ENCODE data around the gene ITPK1.

Gene ITPK1

DNA sequence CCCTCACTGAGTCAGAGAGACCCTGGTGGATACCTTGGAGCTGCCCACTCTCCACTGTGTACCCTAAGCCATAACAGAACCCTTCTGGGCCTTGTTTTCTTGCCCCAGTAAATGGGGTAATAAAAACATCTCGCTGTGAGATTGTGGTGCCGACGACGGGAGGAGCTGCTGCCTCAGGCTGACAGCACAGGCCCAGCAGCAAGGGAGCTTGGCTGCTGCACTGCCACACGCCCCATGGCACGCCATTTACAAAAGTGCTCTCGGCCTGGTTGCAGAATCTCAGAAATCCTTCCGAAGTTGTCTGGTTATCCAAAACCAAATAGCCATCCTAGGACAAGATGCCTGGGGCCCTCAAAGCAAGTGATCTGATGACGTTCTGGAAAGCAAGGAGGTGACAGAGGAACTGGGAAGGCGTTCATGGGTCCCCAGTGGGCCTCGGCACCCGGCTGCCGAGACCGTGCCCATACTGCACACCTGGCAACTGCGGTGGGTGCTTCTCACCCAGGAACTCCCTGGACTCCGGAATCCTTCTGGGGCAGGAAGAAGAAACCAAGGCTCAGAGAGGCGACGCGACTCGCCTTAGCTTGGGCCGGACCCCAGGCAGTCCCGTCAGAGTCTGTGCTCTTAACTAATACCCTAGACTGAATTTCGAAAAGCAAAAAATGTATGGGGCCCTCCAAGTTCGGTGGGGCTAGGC lies 166.1 kb downstream of the ITPK1 start:
- Histone ChIP-seq H3K4me3 (ENCODE audit: low read length) (no peak overlapping the region), H4K20me1 (ENCODE audit: insufficient read depth, low read length) (no peaks in the 10 kb centered on the region), H3K79me2 (ENCODE audit: low read length) (no peaks in the 10 kb centered on the region), H3K4me2 (ENCODE audit: low read length) (no peak overlapping the region), H2AFZ (ENCODE audit: low read depth, low read length) (no peak overlapping the region), H3K4me1 (ENCODE audit: low read length) (peaks cover 6% of the 10 kb centered on the region; the same call in 1 of the 2 replicates), H3K9me3 (ENCODE audit: insufficient read depth, low read length) (no peaks in the 10 kb centered on the region), H3K27ac (ENCODE audit: low read length) (no peak overlapping the region), H3K36me3 (replicated peaks; ENCODE audit: low read depth, low read length) (no peaks in the 10 kb centered on the region), H3K27me3 (ENCODE audit: low read depth, low read length) (no peaks in the 10 kb centered on the region), H3K9ac (ENCODE audit: low read length) (no peak overlapping the region)
- TF ChIP-seq EZH2phosphoT487 (IDR thresholded peaks at IDR 0.05; ENCODE audit: low read depth): no peak
- TF ChIP-seq, protein P1, sequence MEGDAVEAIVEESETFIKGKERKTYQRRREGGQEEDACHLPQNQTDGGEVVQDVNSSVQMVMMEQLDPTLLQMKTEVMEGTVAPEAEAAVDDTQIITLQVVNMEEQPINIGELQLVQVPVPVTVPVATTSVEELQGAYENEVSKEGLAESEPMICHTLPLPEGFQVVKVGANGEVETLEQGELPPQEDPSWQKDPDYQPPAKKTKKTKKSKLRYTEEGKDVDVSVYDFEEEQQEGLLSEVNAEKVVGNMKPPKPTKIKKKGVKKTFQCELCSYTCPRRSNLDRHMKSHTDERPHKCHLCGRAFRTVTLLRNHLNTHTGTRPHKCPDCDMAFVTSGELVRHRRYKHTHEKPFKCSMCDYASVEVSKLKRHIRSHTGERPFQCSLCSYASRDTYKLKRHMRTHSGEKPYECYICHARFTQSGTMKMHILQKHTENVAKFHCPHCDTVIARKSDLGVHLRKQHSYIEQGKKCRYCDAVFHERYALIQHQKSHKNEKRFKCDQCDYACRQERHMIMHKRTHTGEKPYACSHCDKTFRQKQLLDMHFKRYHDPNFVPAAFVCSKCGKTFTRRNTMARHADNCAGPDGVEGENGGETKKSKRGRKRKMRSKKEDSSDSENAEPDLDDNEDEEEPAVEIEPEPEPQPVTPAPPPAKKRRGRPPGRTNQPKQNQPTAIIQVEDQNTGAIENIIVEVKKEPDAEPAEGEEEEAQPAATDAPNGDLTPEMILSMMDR (IDR thresholded peaks at IDR 0.05; ENCODE audit: low read depth, low read length): no peak

DNA sequence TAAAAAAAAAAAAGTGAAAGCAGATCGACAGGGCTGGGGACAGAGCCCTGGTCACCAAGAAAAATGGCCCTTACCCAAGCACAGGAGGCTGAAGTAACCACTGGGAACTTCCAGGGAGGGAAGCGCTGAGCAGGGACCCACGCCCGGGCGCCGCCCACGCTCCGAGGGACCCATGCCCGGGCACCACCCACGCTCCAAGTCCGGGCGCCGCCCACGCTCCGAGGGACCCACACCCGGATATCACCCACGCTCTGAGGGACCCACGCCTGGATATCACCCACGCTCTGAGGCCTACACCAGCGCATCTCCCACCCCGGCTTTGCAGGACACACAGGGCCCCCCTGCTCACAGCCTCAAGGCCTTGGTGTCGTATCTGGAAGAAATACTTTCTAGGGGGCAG lies 167.1 kb downstream of the ITPK1 start:
- Histone ChIP-seq H3K27ac (ENCODE audit: low read length) (no peak overlapping the region), H3K4me1 (ENCODE audit: low read length) (peaks cover 6% of the 10 kb centered on the region; the same call in 1 of the 2 replicates), H3K9me3 (ENCODE audit: insufficient read depth, low read length) (no peaks in the 10 kb centered on the region), H3K79me2 (ENCODE audit: low read length) (no peaks in the 10 kb centered on the region), H2AFZ (ENCODE audit: low read depth, low read length) (no peak overlapping the region), H3K36me3 (replicated peaks; ENCODE audit: low read depth, low read length) (no peaks in the 10 kb centered on the region), H3K27me3 (ENCODE audit: low read depth, low read length) (no peaks in the 10 kb centered on the region), H3K9ac (ENCODE audit: low read length) (no peak overlapping the region), H4K20me1 (ENCODE audit: insufficient read depth, low read length) (no peaks in the 10 kb centered on the region), H3K4me3 (ENCODE audit: low read length) (no peak overlapping the region), H3K4me2 (ENCODE audit: low read length) (no peak overlapping the region)
- TF ChIP-seq, protein P1 (IDR thresholded peaks at IDR 0.05; ENCODE audit: low read depth, low read length): no peak
- TF ChIP-seq EZH2phosphoT487 (IDR thresholded peaks at IDR 0.05; ENCODE audit: low read depth): no peak

DNA sequence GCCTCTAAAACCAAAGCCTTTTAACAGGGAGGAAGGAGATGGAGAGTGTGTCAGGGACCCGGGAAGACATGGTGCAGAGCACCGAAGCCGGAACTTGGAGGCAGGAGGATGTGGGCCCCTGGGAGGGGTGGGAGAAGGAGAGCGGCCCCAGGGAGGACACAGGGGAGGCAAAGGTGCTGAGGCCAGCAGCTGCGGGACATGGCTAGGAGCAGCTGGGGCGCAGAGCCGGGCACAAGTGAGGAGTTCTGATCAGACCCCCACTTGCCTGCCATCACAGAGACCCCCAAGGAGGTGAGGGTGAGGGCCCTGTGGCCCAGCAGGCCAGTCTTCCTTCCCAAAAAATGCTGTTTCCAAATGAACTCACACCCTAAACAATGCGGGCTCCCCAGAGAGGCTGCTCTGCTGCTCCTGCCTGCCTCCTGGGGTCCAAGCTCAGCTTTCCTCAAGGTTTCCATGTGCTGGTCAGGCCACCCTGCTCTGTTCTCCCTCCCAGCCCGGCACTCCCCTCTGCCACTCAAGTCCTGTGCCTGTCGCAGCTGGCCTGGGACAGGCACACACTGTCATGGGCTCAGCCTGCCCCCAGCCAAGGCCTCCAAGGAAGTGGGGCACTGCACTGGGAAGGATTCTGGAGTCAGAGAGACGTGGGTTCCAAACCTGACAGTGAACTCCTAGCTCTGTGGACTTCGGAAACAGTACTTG lies 168.7 kb downstream of the ITPK1 start:
- H3K27ac ChIP-seq (ENCODE audit: low read length): no peak overlapping the region

More for the DNA sequence above, 168.7 kb downstream of the ITPK1 start:
- H3K9ac ChIP-seq (ENCODE audit: low read length): no peak overlapping the region
- no peak overlapping the region for H2AFZ ChIP-seq (ENCODE audit: low read depth, low read length)
- H3K4me2 ChIP-seq (ENCODE audit: low read length): no peak overlapping the region
- no peak overlapping the region for H3K4me3 ChIP-seq (ENCODE audit: low read length)
- H3K27me3 ChIP-seq (ENCODE audit: low read depth, low read length): no peaks in the 10 kb centered on the region
- TF ChIP-seq, protein P1 (IDR thresholded peaks at IDR 0.05; ENCODE audit: low read depth, low read length): no peak
- no peak for TF ChIP-seq EZH2phosphoT487 (IDR thresholded peaks at IDR 0.05; ENCODE audit: low read depth)
- peaks cover 3% of the 10 kb centered on the region; the same call in 1 of the 2 replicates for H3K4me1 ChIP-seq (ENCODE audit: low read length)
- H3K36me3 ChIP-seq (replicated peaks; ENCODE audit: low read depth, low read length): no peaks in the 10 kb centered on the region
- no peaks in the 10 kb centered on the region for H4K20me1 ChIP-seq (ENCODE audit: insufficient read depth, low read length)
- no peaks in the 10 kb centered on the region for H3K9me3 ChIP-seq (ENCODE audit: insufficient read depth, low read length)
- no peaks in the 10 kb centered on the region for H3K79me2 ChIP-seq (ENCODE audit: low read length)
